HCEC 1CT (cell line): Measurements from ENCODE around the gene YY2.
A peak's percentile ranks its signal among the peaks of the same experiment; 100 is the strongest.
"Not testable (repeated sequence)": the region's sequence is repeated elsewhere in the genome, so short reads cannot be mapped to it uniquely, and the experiment has no call there.

Experiments
- DNase-seq: peaks from one replicate; pipeline ENCODE4 v3.0.0-alpha.2; 2017

YY2 gene

GRCh38 chrX:21855937-21856415 is at the start of gene YY2:
Gene YY2, plus strand, starts transcription at chrX:21855987. Its CDS starts 498 bp downstream, at chrX:21856485.
- no peak for DNase-seq

DNA sequence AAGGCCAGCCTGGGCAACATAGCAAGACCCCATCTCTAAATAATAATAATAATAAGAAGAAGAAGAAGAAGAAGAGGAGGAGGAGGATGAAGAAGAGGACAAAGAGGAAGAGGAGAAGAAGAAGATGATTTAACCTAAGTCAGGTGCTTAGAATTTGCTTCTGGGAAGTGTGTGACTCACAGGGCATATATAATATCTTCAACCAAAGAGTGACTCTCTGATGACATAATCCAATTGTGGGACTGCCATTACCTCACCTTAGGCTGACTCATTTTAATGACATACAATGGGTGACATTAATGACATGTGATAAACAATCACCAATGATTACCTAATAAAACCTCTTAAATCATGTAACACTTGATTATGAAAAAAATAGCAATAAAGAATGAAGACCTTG is 49.1 kb upstream of the YY2 start:
- peak; percentile 1 for DNase-seq

- no peak for DNase-seq
Observed at GRCh38 chrX:21811832-21812231, 44.0 kb upstream of the YY2 start.

DNA sequence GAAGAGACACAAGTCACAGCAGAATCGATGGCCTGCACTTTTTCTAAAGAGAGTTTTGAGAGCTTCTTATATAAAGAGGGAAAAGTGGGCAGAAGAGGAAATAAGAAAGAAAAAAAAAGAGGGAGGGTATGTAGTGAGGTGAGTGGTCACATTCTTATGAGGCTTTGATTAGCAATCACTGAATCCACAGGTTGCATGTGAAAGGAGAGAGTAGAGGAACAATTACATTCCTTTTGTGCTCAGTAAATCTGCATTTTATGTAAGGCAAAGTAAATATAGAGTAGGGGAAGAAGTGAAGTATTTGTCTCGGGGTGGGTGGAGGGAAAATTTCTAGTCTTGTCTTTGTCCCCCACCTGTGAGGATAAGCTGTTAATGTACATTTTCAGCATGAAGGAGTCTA is 43.2 kb upstream of the YY2 start:
- DNase-seq, result no peak

DNA sequence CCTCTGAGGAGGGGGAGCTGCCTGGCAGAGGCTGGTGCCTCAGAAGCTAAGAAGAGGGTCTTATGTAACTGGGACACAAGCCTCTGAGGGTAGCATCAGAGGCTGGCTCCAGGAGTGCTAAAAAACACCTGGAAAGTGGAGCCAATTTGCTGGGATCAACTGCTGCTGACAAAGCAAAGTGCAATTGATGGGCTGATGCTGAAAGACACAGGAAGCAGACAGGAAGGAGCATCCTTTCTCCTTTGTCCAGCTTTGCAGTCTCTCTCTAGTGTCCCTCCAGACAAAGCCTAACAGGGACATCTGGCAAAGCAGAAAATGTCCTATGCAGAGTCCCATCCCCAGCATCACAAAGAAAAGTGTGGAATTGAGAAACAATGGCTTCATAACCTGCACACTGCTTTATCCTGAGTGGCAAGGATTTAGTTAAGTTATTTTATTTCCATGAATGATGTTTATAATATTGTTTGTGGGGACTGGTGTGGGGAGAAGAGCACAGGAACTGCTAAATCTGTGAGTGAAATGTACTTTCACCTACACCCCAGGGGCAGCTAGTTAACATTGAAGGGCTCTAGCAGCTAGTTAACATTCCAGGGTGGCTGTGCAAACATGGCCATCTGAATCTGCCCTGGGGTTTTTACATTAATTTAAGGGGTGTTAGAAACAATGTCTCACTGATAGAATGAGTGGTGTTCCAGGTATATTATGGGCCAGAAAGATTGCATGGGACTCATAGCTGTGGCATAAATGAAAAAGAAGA is 42.0 kb upstream of the YY2 start:
- DNase-seq, result no peak

- no peak for DNase-seq
Observed at GRCh38 chrX:21816136-21816535, 39.7 kb upstream of the YY2 start.

DNA sequence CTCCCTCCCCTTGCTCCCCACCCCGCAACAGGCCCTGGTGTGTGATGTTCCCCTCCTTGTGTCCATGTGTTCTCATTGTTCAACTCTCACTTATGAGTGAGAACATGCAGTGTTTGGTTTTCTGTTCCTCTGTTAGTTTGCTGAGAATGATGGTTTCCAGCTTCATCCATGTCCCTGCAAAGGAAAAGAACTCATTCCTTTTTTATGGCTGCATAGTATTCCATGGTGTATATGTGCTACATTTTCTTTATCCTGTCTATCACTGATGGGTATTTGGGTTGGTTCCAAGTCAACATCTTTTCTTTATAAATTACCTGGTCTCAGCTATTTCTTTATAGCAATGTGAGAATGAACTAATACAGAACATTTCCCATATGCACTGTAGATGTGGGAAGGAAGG is 35.6 kb upstream of the YY2 start:
- not testable (repeated sequence) for DNase-seq

- no peak for DNase-seq
Observed at GRCh38 chrX:21821875-21822274, 33.9 kb upstream of the YY2 start.

DNA sequence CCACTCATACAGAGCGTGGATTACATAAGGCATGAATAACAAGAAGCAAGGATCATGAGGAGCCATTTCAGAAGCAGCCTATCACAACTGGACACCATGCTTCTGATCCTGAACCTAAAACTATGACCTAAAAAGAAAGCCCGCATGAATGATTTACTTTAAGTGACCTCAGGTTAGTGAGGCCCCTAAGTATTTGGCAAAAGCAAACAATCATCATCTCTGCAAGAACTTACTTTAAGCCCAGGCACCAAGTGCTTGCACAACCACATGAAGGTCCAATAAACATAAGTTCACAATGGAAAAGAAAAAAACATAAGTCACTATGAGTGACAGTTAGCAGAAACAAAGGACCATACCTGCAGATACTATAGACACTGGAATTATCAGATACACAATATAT is 24.3 kb upstream of the YY2 start:
- DNase-seq, result no peak

GRCh38 chrX:21837056-21837455 is 18.7 kb upstream of the YY2 start:
- DNase-seq, result no peak

- peak; percentile 4 for DNase-seq
Observed at GRCh38 chrX:21838937-21839333, 16.9 kb upstream of the YY2 start.

GRCh38 chrX:21839334-21840192 is 16.2 kb upstream of the YY2 start, which contains the start of gene MBTPS2:
Gene MBTPS2, plus strand, starts transcription at chrX:21839617. Its CDS starts 118 bp downstream, at chrX:21839735.
- DNase-seq, result peak; percentile 83

DNA sequence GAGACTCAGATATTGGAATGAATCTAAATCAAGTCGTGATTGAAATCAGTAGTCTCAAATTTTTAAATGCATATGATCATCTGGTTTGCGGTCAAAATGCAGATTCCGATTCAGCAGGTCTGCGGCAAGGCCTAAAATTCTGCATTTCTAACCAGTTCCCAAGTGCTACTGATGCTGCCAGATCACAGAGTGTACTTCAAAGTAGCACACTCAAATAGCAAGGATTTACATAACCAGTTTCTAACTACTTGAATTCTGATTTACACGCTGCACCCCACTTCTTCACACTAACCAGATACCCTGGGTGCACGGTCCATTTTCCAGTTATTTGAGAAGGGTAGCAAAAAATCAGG is 15.6 kb upstream of the YY2 start:
- no peak for DNase-seq

GRCh38 chrX:21843179-21843578 is 12.6 kb upstream of the YY2 start:
- DNase-seq, result no peak

DNA sequence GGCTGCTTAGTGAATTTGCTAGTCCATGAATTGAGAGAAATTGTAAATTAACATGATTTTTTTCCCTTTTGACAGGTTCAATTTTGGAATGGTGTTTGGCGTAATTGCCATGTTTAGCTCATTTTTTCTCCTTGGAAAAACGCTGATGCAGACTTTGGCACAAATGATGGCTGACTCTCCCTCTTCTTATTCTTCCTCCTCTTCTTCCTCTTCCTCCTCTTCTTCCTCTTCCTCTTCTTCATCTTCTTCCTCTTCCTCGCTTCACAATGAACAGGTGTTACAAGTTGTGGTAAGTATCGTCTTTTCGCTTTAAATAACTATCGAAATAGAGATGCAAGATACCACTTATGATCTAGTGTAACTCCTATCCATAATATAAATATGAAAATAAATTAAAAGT is 10.7 kb upstream of the YY2 start:
- no peak for DNase-seq

DNA sequence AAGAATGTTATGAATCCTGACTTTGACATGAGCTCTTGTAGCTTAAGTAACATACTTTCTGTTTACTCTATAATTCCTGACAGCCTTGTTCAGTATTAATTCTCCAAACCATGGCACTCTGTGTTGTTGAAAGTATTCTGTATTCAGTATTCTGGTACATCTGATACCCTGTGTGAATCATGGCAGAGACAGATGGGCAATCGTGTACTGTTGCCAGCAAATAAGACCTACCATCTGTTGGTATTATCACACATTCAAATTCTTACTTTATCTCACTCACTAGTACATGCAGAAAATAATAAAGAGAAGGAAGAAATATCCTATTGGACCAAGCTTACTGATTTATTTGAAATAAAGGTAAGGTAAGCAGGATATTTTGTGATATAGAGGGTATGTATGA is 8.4 kb upstream of the YY2 start:
- DNase-seq, result no peak

GRCh38 chrX:21853578-21853977 is 2.2 kb upstream of the YY2 start:
- no peak for DNase-seq

DNA sequence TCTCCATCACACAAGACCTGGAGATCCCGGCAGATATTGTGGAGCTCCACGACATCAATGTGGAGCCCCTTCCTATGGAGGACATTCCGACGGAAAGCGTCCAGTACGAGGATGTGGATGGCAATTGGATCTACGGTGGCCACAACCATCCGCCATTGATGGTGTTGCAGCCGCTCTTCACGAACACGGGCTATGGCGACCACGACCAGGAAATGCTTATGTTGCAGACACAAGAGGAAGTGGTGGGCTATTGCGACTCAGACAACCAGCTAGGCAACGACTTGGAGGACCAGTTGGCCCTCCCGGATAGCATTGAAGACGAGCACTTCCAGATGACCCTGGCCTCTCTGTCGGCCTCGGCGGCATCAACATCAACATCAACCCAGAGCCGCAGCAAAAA is 717 bp downstream of the YY2 start:
- DNase-seq, result no peak

GRCh38 chrX:21863241-21863640 is 7.5 kb downstream of the YY2 start:
- peak; percentile 18 for DNase-seq

DNA sequence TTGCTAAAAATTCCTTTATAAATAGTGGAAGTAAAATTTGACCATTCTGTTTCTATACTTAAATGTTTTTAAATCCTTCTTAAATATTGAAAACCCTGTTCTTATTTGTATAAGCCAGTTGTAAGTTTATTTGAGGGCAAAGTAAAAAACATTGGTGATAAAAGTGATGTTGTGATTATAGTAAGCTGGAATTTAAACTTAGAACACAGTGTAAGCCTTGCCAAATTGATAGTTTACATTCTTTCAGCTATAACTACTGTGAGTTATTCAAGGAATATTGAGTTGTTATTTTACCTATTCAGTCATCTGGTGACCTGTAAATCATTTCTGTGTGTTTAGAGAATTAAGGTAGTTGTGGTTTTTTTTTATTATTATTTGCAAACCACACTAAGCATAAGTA is 9.6 kb downstream of the YY2 start:
- peak; percentile 17 for DNase-seq

GRCh38 chrX:21870494-21870893 is 14.7 kb downstream of the YY2 start:
- DNase-seq, result no peak

- no peak for DNase-seq
Observed at GRCh38 chrX:21873063-21873775, 17.4 kb downstream of the YY2 start.

- not testable (repeated sequence) for DNase-seq
Observed at GRCh38 chrX:21874182-21874581, 18.4 kb downstream of the YY2 start.
